ENCODE measurements around the gene FLCN.

GRCh38 chr17:17220529-17220928, 16.4 kb downstream of the FLCN start:
- TF ChIP-seq EZH2 (optimal IDR thresholded peaks at IDR 0.05; ENCODE audit: low read depth, low read length) (no peak), CTCF (IDR thresholded peaks at IDR 0.05; ENCODE audit: low read length) (no peak), EZH2phosphoT487 (IDR thresholded peaks at IDR 0.05; ENCODE audit: low read length) (no peak)

Measured in MM.1S (cell line).